Activated CD8-positive, alpha-beta memory T cell treated with anti-CD3 and anti-CD28 coated beads, Interleukin-2, amount 10 ng/mL, durations not matched to agents 7 days and 5 days (primary cell): ENCODE measurements around the gene CCDC61. TPM values are rescaled to one million over a fixed set of nuclear protein-coding genes. Genes with fewer than 3 reads are reported as not detected.

Source experiments
- ATAC-seq: fragments of 150-1000 bp; cut with Tn5 transposase; one replicate; pipeline ENCODE4 v1.10.0; 2021; ENCODE audit warnings: moderate library complexity
- CTCF ChIA-PET: fragments of 350-600 bp; sonication (Branson Sonifier 250); formaldehyde crosslinking; loops from one replicate; lab custom pipeline; 2021; ENCODE audit warnings: antibody characterized with exemption; lab: Charles Lee
- DNase-seq: peaks from one replicate; pipeline ENCODE4 v3.0.0-alpha.2; 2020
- H3K27ac Mint-ChIP-seq: one replicate; pipeline ENCODE4 v1.8.0; 2021; ENCODE audit warnings: mild to moderate bottlenecking, mixed read lengths
- H3K27me3 Mint-ChIP-seq: one replicate; pipeline ENCODE4 v1.8.0; 2021; ENCODE audit warnings: mixed read lengths
- H3K36me3 Mint-ChIP-seq: one replicate; pipeline ENCODE4 v1.8.0; 2021; ENCODE audit warnings: mild to moderate bottlenecking, mixed read lengths
- H3K4me1 Mint-ChIP-seq: one replicate; pipeline ENCODE4 v1.8.0; 2021; ENCODE audit warnings: mixed read lengths
- H3K4me3 Mint-ChIP-seq: one replicate; pipeline ENCODE4 v1.8.0; 2021; ENCODE audit warnings: mild to moderate bottlenecking, moderate library complexity, mixed read lengths
- H3K9me3 Mint-ChIP-seq: one replicate; pipeline ENCODE4 v1.8.0; 2022; ENCODE audit warnings: low read depth, mixed read lengths
- total RNA-seq, 2 experiments: library from RNA; stranded (reverse); gene quantifications; one replicate each; pipeline ENCODE4 v1.2.3, GENCODE V29; 2021

CCDC61 gene
- total RNA-seq, 2 experiments from 2014 or later: 24.4 to 35.1 TPM

- peaks cover 10% of the 10 kb centered on the region for H3K4me1 Mint-ChIP-seq
- no peak overlapping the region for H3K27ac Mint-ChIP-seq
- CTCF ChIA-PET: interaction anchor here (1.0 to 1.7 kb wide), 2 partner anchors 9 to 32 kb away, joined by 3 to 6 read pairs; partner anchors contain the start of gene CCDC61
- DNase-seq (no peak), ATAC-seq (no peak)
- H3K36me3 Mint-ChIP-seq: no peaks in the 10 kb centered on the region
- peaks cover 48% of the 10 kb centered on the region for H3K27me3 Mint-ChIP-seq
- no peak overlapping the region for H3K4me3 Mint-ChIP-seq
- no peaks in the 10 kb centered on the region for H3K9me3 Mint-ChIP-seq
These were observed 9.9 kb upstream of the CCDC61 start for GRCh38 chr19:45985321-45985720.

- DNase-seq: no peak
- Mint-ChIP-seq H3K27me3 (peaks cover 26% of the 10 kb centered on the region), H3K36me3 (no peaks in the 10 kb centered on the region), H3K4me3 (no peak overlapping the region), H3K9me3 (no peaks in the 10 kb centered on the region), H3K4me1 (peaks cover 11% of the 10 kb centered on the region), H3K27ac (no peak overlapping the region)
- CTCF ChIA-PET: no interaction called here
- no peak for ATAC-seq
These were observed 5.0 kb upstream of the CCDC61 start for GRCh38 chr19:45990113-45990728.

- peaks cover 16% of the 10 kb centered on the region for H3K4me1 Mint-ChIP-seq
- ATAC-seq (peak; percentile 4), DNase-seq (no peak)
- no peak overlapping the region for H3K4me3 Mint-ChIP-seq
- peaks cover 6% of the 10 kb centered on the region for H3K27me3 Mint-ChIP-seq
- H3K9me3 Mint-ChIP-seq: no peaks in the 10 kb centered on the region
- H3K27ac Mint-ChIP-seq: no peak overlapping the region
- peaks cover 9% of the 10 kb centered on the region for H3K36me3 Mint-ChIP-seq
- CTCF ChIA-PET: interaction anchor here (0.7 to 2.0 kb wide), 14 partner anchors 9 to 271 kb away, joined by 3 to 11 read pairs (median 4); partner anchors contain the start of gene MYPOP
These were observed 740 bp upstream of the CCDC61 start for GRCh38 chr19:45994456-45994997.

- no peak overlapping the region for H3K27ac Mint-ChIP-seq
- H3K27me3 Mint-ChIP-seq: peaks cover 3% of the 10 kb centered on the region
- H3K36me3 Mint-ChIP-seq: peaks cover 9% of the 10 kb centered on the region
- peaks cover 28% of the 10 kb centered on the region for H3K4me1 Mint-ChIP-seq
- CTCF ChIA-PET: interaction anchor here (0.6 to 2.0 kb wide), 14 partner anchors 11 to 179 kb away, joined by 3 to 11 read pairs (median 4); no protein-coding TSS in a partner anchor
- no peak for DNase-seq
- no peaks in the 10 kb centered on the region for H3K9me3 Mint-ChIP-seq
- no peak for ATAC-seq
- H3K4me3 Mint-ChIP-seq: no peak overlapping the region
These were observed 583 bp downstream of the CCDC61 start for GRCh38 chr19:45995715-45996385.

GRCh38 chr19:45996933-45997332, 1.7 kb downstream of the CCDC61 start:
- Mint-ChIP-seq H3K27ac (no peak overlapping the region), H3K4me1 (peaks cover 34% of the 10 kb centered on the region), H3K9me3 (no peaks in the 10 kb centered on the region), H3K27me3 (peaks cover 3% of the 10 kb centered on the region), H3K36me3 (peaks cover 9% of the 10 kb centered on the region), H3K4me3 (peak overlapping the region; percentile 23)
- CTCF ChIA-PET: interaction anchor here (1.0 kb wide), 1 partner anchor 32 kb away, joined by 5 read pairs; no protein-coding TSS in a partner anchor
- no peak for ATAC-seq
- DNase-seq: no peak

GRCh38 chr19:45998834-45999233, 3.6 kb downstream of the CCDC61 start:
- H3K4me3 Mint-ChIP-seq: no peak overlapping the region
- ATAC-seq: no peak
- CTCF ChIA-PET: no interaction called here
- no peak for DNase-seq
- H3K4me1 Mint-ChIP-seq: peaks cover 34% of the 10 kb centered on the region
- H3K27me3 Mint-ChIP-seq: peaks cover 3% of the 10 kb centered on the region
- peaks cover 11% of the 10 kb centered on the region for H3K36me3 Mint-ChIP-seq
- H3K9me3 Mint-ChIP-seq: no peaks in the 10 kb centered on the region
- H3K27ac Mint-ChIP-seq: no peak overlapping the region

- H3K9me3 Mint-ChIP-seq: no peaks in the 10 kb centered on the region
- DNase-seq (no peak), ATAC-seq (no peak)
- no peak overlapping the region for H3K4me3 Mint-ChIP-seq
- H3K27me3 Mint-ChIP-seq: peaks cover 3% of the 10 kb centered on the region
- CTCF ChIA-PET: no interaction called here
- H3K27ac Mint-ChIP-seq: no peak overlapping the region
- H3K36me3 Mint-ChIP-seq: peaks cover 12% of the 10 kb centered on the region
- peaks cover 33% of the 10 kb centered on the region for H3K4me1 Mint-ChIP-seq
These were observed 4.4 kb downstream of the CCDC61 start for GRCh38 chr19:45999653-46000121.

GRCh38 chr19:46000491-46001246, 5.4 kb downstream of the CCDC61 start:
- Mint-ChIP-seq H3K4me3 (peak overlapping the region; percentile 66), H3K27ac (no peak overlapping the region), H3K4me1 (peaks cover 33% of the 10 kb centered on the region), H3K9me3 (no peaks in the 10 kb centered on the region), H3K27me3 (peaks cover 3% of the 10 kb centered on the region), H3K36me3 (peaks cover 12% of the 10 kb centered on the region)
- peak; percentile 96 for ATAC-seq
- DNase-seq: peak; percentile 85
- CTCF ChIA-PET: no interaction called here

- no peak for ATAC-seq
- Mint-ChIP-seq H3K9me3 (no peaks in the 10 kb centered on the region), H3K27ac (no peak overlapping the region)
These were observed 7.5 kb downstream of the CCDC61 start for GRCh38 chr19:46002678-46003275.

GRCh38 chr19:46006411-46006810, 11.1 kb downstream of the CCDC61 start:
- H3K9me3 Mint-ChIP-seq: no peaks in the 10 kb centered on the region
- DNase-seq (no peak), ATAC-seq (no peak)
- H3K27ac Mint-ChIP-seq: no peak overlapping the region
- no peak overlapping the region for H3K4me3 Mint-ChIP-seq
- H3K27me3 Mint-ChIP-seq: no peaks in the 10 kb centered on the region
- peaks cover 6% of the 10 kb centered on the region for H3K36me3 Mint-ChIP-seq
- CTCF ChIA-PET: interaction anchor here (1.1 to 4.0 kb wide), 4 partner anchors 11 to 142 kb away, joined by 3 to 20 read pairs (median 4); partner anchors contain the start of genes CCDC61 and FOXA3
- H3K4me1 Mint-ChIP-seq: peaks cover 2% of the 10 kb centered on the region

More at GRCh38 chr19:46002678-46003275, 7.5 kb downstream of the CCDC61 start:
- CTCF ChIA-PET: interaction anchor here (1.1 to 1.2 kb wide), 3 partner anchors 13 to 262 kb away, joined by 3 to 4 read pairs (median 3); no protein-coding TSS in a partner anchor
- Mint-ChIP-seq H3K4me3 (no peak overlapping the region), H3K4me1 (peaks cover 27% of the 10 kb centered on the region), H3K36me3 (peaks cover 6% of the 10 kb centered on the region), H3K27me3 (peaks cover 3% of the 10 kb centered on the region)
- no peak for DNase-seq

GRCh38 chr19:46009530-46010510, 14.6 kb downstream of the CCDC61 start:
- Mint-ChIP-seq H3K27me3 (peaks cover 6% of the 10 kb centered on the region), H3K9me3 (no peaks in the 10 kb centered on the region), H3K27ac (no peak overlapping the region), H3K36me3 (peaks cover 8% of the 10 kb centered on the region), H3K4me1 (peaks cover 4% of the 10 kb centered on the region), H3K4me3 (no peak overlapping the region)
- DNase-seq (peak; percentile 69), ATAC-seq (peak; percentile 60)
- CTCF ChIA-PET: interaction anchor here (0.9 to 3.0 kb wide), 16 partner anchors 14 to 255 kb away, joined by 3 to 14 read pairs (median 4); partner anchors contain the start of genes CCDC61, MYPOP, NANOS2 and SIX5
